ENCODE measurements around the gene PFN2.
"Not testable (repeated sequence)": the region's sequence is repeated elsewhere in the genome, so short reads cannot be mapped to it uniquely, and the experiment has no call there.

PFN2 gene

DNA sequence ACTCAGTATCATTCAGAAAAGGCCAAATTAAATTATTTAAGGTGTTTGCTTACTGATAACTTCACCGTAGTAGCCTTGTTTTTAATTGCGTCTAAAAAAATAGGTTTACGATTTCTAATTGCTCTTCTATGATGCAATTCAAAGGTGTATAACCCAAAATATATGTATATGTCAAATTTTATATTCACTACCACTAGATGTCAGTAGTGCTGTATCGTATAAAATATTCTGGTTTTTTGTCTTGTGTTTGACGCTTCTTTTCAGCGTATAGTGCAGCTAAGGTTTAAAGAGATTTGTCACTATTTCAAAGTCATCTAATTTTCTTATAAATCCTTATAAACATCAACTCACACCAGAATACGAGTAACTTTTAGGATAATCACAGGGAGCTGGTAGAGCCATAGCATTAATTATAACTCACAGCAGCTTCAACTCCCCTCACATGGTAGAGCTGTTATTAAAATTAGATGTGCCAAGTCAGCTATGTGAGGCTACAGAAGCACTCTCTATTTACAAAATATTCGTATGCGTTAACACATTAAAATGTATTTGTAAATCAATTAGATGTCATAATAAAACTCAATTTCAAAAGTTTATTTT lies 3.5 kb downstream of the PFN2 start:
- no peak for DNase-seq

- DNase-seq: no peak
Measured at GRCh38 chr3:149965278-149965677, 5.4 kb downstream of the PFN2 start.

DNA sequence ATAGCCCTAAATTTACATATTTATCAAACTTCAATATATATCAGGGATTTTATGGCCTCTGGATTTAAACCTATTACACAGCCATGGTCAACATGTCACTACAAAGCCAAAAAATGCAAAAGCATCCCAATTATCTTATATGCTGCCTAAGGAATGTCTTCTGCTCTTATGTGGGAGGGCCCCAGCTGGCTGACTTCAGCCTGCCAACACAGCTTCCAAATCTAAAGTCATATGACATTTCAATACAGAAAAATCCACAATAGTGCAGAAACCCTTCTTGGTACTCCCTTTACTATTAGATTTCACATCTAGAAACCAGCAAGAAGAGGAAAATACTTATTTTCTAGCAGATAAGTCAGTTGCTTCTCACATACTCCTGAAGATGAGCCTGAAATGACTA lies 6.4 kb downstream of the PFN2 start:
- DNase-seq: no peak

DNA sequence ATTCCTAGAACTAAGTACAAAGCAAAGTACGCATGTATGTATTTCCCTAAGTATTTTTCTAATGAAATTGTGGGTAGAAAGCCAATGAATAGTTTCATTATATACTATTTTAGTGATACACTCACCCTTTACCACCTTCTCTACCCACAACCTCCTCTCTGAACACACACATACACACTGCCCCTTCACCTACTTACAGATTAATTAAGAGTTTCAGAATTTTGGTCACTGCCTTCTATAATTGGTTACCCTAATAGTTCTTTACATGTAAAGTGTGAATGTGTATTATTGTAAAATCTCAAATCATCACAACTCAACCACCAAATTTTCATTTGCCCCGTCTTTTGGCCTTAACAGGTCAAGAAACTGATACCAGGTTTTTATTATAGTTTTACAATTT lies 7.2 kb downstream of the PFN2 start:
- DNase-seq: no peak

DNA sequence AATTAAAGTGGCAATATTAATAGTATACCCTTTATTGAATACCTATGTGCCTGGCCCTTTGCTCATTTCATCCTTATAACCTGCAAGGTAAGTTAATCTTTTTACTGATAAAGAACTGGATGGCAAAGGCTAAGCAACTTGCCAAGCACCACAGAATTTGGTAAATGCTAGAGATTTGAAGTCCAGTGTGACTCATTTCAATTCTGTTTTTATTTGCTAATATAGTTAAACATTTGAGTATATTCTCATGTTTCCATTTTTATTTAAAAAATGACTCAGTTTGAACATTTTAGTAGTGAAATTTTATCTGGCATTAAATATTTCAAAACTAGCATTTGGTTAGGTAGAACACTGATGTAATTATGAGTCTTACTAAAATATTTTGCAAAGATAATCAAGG lies 11.3 kb downstream of the PFN2 start:
- DNase-seq: no peak

- DNase-seq: no peak
Measured at GRCh38 chr3:149958171-149958796, 12.4 kb downstream of the PFN2 start.

- DNase-seq: no peak
Measured at GRCh38 chr3:149957361-149958125, 13.2 kb downstream of the PFN2 start.

- no peak for DNase-seq
Measured at GRCh38 chr3:149955449-149955848, 15.2 kb downstream of the PFN2 start.

DNA sequence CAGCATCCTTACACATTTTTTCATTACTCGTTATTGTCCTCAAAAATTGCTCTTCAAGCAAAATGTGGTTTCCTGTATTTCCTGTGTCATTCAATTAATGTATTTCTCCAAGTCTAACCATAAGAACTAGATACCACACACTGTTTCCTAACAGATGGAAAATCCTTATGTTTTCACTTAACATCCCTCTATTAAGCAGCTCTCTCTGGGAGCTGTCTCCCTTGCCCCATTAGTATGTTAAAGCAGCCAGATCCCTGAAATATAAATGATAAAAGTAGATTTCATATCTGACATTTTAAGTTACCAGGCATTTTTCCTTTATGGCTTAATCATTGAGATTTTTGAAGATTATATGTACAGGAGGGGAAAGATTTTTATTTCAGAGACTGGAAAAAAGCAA lies 15.9 kb downstream of the PFN2 start:
- DNase-seq: no peak

GRCh38 chr3:149949181-149949580 lies 21.5 kb downstream of the PFN2 start:
- no peak for DNase-seq

DNA sequence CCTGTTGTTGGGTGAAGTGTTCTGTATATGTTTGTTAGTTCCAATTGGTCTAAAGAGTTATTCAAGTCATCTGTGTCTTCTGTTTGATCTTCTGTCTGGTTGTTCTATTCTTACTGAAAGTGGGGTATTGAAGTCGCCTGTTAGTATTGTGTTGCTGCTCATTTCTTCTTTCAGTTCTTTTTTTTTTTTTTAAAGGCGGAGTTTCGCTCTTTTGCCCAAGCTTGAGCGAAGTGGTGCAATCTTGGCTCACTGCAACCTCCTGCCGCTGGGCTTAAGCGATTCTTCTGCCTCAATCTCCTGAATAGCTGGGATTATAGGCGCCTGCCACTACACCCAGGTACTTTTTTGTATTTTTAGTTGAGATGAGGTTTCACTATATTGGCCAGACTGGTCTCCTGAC lies 23.5 kb downstream of the PFN2 start:
- DNase-seq: no peak

DNA sequence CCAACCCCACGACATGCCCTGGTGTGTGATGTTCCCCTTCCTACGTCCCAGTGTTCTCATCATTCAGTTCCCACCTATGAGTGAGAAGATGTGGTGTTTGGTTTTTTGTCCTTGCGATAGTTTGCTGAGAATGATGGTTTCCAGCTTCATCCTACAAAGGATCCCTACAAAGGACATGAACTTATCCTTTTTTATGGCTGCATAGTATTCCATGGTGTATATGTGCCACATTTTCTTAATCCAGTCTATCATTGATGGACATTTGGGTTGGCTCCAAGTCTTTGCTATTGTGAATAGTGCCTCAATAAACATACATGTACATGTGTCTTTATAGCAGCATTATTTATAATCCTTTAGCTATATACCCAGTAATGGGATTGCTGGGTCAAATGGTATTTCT lies 26.7 kb downstream of the PFN2 start:
- DNase-seq: not testable (repeated sequence)

GRCh38 chr3:149942409-149942808 lies 28.3 kb downstream of the PFN2 start:
- no peak for DNase-seq

GRCh38 chr3:149941946-149942345 lies 28.7 kb downstream of the PFN2 start:
- no peak for DNase-seq

DNA sequence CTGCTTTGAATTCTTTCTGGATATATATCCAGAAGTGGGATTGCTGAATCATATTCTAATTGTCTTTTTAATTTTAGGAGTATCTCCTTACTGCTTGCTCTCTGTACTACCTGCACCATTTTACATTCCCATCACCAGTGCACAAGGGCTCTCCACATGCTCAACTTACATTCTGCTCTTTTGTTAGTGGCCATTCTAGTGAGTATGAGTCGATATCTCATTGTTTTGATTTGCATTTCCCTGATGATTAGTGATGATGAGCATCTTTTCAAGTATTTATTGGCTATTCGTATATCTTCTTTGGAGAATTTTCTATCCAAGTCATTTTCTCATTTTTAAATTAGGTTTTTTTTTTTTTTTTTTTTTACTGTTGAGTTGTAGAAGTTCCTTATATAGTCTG lies 29.5 kb downstream of the PFN2 start:
- DNase-seq: no peak

DNA sequence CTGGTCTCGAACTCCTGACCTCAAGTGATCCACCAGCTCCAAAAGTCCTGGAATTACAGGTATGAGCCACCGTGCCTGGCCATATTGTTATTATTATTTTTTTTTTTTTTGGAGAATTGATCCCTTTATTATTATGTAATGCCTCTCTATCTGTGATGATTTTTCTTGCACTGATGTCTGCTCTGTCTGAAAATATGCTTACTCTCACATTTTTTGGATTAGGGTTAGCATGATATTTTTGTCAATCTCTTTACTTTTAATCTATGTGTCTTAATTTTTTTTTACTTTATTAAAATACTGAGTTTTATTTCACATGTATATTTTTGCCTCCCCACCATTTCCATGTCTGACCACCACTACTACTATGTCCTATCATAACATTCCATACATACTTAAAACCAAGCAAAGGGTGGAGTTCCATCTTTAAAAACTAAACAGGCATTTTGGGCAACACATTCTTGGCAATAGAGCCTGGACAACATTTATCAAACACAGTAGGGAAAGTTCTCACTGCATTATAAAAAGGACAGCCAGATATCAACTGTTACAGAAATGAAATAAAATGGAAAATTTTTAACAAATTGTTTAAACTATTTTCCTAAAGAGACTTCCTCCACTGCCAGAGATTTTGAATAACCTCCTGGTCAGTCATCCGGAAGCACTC lies 32.2 kb downstream of the PFN2 start:
- DNase-seq: not testable (repeated sequence)

DNA sequence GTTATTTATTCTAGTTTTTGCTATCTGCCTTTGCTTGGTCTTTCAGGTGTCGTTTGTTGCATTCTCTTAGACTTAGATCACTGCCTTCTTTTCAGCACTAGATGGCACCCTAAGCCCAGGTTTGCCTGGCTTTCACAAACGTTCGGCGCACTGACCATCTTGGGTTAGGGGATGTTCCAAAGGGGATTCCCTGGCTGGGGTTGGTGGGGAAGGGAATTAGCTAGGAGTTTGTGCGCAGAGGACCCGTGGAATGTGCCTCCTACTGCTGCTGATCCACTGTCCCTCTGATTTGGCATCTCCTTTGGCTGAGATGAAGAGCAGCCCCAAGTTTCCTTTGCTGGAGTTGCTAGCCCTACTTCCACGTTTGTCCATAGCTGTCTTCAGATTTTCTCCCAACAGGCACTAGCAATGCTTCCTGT lies 33.9 kb downstream of the PFN2 start:
- peak; percentile 27 for DNase-seq

- no peak for DNase-seq
Measured at GRCh38 chr3:149934524-149934923, 36.2 kb downstream of the PFN2 start.

DNA sequence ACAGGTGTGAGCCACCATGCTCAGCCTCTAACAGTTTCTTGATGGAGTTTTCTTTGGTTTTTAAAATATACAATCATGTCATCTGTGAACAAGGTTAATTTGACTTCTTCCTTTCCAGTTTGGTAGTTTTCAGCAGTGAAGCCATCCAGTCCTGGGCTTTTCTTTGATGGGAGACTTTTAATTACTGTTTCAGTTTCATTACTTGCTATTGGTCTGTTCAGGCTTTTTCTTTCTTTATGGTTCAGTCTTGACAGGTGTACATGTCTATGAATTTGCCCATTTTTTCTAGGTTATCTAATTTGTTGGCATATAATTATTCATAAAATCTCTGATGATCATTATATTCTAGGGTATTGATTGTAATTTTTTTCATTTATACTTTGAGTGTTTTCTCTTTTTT lies 36.8 kb downstream of the PFN2 start:
- DNase-seq: no peak

DNA sequence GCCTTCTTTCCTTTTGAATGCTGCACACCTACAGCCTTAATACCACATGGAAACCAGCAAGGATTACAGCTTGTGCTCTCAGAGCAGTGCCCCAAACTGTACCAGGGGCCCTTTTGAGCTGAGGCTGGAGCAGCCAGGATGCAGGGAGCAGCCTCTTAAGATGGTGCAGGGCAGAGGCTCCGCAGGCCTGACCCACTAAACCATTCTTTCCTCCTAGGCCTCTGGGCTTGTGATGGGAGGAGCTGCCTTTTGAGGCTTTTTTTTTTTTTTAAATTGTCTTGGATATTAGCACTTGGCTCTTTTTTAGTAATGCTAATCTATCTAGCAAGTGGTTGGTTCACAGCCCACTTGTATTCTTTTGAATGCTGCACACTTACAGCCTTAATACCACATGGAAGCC lies 37.7 kb downstream of the PFN2 start:
- DNase-seq: no peak

DNA sequence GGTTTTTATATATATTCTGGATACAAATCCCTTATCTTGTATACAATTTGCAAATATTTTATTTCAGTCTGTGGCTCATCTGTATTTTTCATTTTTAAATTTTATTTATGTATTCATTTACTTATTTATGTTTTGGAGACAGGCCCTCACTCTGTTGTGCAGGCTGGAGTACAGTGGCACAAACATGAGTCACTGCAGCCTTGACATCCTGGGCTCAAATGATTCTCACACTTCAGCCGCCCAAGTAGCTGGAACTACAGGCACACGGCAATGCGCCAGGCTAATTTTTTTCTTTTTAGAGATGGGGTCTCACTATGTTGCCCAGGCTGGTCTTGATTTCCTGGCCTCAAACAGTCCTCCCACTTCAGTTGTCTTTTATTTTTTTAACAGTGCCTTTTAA lies 50.6 kb downstream of the PFN2 start:
- no peak for DNase-seq

GRCh38 chr3:149919509-149919908 lies 51.2 kb downstream of the PFN2 start:
- no peak for DNase-seq

DNA sequence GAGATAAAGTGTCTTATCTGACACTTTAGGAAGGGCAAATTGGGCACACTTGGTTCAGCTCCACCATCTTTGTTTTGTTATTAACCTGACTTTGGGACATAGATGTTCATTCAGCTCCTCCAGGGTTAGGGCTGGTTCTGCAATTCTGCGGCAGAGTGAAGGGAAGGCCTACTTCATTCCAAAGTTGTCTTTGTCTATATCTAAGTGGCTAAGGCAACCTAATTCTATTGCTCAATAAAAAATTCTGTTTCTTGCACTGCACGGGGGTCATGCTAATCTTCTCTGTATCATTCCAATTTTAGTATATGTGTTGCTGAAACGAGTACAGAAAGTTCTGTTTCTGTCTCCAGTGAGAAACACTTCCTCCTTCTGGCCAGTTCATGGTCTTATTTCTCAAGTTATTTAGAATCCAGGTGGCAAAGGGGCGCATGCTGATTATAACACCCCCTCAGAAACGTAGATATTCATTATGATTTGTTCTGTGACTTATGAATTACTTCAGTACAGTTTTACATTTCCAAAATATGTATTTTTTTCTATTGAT lies 53.5 kb downstream of the PFN2 start:
- no peak for DNase-seq
